ENCODE data around the gene XPA.
"Not testable (repeated sequence)": the region's sequence is repeated elsewhere in the genome, so short reads cannot be mapped to it uniquely, and the experiment has no call there.

Gene XPA

DNA sequence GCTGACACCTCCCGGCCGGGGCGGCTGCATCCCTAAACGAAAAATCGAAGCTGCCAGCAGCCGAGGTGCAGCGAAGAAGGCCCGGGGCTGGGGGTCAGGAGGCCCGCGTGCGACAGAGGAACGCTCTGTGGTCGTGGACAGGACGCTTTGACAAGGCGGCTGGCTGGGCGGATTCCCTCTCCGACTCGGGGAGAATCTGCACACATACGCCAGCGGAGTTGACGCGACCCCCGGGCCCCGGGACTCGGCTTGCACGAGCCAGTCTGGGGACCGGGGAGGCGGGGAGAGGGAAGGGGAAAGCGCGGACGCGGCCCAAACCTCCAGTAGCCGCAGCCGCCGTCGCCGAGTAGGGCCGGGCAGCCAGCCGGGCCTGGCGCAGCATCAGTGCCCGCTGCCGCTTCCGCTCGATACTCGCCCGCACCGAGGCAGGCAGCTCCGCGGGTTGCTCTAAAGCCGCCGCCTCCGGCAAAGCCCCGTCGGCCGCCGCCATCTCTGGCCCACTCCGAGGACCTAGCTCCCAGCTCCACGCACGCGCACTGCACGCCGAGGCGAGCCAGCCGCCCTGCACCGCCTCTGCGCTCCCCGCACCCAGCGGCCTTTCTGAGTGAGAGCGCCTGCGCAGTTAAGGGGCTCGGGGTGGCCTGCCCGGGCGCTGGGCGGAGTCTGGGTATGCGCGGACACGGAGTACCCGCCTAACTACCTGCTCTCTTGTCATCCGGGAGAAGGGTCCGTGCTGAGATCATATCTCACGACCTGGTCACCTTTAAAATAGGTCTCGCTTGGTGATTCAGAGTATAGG lies at the start of gene XPA:
XPA (minus strand) TSS at position 538 of the 799 bp plus-strand sequence; CDS start at position 490, 48 bp downstream.
- peak; percentile 98 for DNase-seq

DNA sequence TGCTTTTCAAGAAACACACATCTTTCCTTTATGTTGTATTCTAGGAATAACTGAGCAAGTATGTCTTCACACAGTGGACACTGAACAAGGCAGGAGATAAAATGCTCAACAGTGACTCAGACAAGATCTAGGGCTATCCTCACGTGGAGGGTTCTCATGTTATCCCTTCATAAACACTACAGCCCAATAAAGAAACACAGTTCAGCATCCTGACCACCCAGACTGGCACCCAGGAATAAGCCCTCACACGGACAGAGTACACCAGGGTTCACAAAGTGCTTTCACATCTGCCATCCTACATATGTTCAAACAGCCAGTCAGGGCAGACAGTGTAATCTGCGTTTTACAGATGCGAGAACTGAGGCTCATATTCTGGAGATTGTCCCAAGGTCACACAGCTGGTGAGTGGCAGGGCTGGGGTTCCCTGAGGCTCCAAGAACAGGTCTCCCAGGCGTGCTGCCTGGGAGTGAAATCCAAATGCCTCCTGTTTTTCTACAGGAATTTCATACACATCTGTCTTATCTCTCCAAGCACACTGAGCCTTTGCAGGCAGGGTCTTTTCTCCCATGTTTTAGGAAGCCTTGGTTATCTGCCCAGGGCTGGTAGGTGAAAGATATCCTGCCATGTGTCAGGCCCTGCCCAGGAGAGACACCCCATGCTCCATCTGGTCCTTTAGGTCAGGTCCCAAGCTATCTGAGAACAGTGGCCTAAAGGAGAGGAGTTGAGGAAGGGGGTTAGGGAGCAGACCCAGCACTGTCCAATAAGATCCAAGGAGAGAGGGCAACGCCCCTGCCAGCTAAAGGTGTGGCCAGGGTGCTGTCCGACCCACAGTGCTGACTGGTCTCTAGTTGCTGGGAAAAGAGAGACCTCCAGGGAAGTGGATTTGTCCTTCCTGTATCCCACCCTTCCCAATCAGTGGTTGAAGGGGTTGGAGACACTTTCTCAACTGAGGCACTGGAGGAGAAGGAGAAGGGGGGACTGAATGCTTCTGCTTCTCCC lies 47.9 kb upstream of the XPA start:
- DNase-seq = no peak

- not testable (repeated sequence) for DNase-seq
Measured at GRCh38 chr9:97744025-97744424, 46.9 kb upstream of the XPA start.

DNA sequence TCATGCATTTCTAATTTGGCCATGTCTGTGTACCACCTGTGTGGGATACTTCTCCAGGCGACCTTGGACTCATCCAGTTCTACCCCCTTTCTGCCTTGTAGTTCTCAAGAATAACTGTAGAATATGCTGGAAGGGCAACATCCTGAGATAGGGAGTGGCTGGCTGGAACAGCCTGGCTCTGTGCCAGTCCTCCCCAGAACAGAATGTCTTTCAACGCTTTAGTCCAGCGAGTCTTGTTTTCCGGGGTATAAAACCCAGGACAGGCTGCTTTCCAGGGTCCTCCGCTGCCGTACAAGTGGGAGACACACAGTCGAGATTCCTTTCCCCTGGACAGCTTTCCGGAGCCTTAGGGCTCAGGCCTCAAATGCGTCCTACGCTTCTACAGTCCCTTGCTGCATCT lies 45.4 kb upstream of the XPA start:
- no peak for DNase-seq

DNA sequence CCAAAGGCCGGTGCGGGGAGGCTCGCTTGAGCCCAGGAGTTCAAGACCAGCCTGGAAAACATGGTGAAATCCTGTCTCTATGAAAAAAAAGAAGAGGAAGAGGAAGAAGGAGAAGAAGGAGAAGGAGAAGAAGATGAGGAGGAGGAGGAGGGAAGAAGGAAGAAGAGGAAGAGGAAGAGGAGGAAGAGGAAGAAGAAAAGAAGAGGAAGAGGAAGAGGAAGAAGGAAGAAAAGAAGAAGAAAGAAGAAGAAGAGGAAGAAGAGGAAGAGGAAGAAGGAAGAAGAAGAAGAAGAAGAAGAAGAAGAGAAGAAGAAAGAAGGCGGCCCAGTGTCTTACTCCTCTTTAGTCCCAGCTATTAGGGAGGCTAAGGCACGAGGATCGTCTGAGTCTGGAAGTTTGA lies 44.8 kb upstream of the XPA start:
- no peak for DNase-seq

- DNase-seq = peak; percentile 18
Measured at GRCh38 chr9:97740848-97741821, 44.0 kb upstream of the XPA start.

- DNase-seq = no peak
Measured at GRCh38 chr9:97737429-97737828, 40.3 kb upstream of the XPA start.

GRCh38 chr9:97735070-97735600 lies 38.0 kb upstream of the XPA start:
- DNase-seq = no peak

DNA sequence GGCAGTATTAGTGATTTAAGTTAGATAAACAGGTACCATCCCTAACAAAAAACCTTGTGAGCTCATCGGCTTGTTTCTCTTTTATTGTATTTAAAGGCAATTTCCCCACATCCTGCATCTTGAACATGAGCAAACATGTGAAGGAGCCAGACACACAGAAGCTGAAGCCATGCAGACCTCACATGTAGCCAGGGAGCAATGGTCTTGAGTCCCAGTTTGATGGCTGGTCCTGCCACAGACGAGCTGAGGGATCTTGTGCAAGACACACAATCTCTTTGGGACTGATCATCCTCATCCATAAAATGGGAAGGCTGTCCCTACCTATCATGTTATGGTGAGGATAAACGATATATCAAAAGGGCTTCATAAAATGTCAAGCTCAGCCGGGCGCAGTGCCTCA lies 29.6 kb upstream of the XPA start:
- DNase-seq = no peak

DNA sequence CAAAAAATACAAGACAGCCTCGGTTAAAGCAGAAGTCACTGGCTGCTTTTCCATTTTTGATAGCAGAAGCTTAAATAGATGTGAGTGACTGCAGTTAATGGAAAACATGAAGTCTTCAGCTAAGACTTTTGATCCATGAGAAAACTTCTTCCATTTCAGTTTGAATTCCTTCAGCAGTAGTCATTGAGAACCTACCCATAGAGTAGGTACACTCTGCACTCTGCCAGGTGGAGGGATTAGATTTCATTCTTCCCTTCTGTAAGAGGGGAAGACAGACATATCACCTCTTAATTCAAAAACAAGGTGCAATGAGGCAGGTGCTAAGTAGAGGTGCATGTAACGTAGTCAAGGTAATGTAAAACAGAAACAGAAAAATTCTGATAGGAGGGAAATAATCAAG lies 26.7 kb upstream of the XPA start:
- DNase-seq = no peak

GRCh38 chr9:97722331-97722730 lies 25.2 kb upstream of the XPA start:
- no peak for DNase-seq

DNA sequence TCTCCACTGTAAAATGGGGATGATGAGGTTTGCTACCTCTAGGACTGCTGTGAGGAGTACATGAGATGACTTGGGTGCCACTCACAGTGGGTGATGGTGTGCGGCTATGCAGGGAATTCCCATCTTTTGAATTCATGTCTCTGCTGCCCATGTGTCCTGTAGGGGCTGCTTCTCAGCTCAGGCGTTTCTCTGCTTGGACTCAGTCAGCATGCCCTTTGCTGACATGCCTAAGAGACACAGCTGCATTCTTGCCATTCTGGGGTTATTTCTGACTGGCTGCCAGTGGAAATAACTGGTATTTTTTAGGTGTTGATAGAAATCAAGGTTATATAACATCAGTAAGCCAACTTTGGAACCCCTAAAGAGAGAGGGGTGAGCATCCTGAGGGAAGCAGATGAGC lies 24.3 kb upstream of the XPA start:
- DNase-seq = no peak

DNA sequence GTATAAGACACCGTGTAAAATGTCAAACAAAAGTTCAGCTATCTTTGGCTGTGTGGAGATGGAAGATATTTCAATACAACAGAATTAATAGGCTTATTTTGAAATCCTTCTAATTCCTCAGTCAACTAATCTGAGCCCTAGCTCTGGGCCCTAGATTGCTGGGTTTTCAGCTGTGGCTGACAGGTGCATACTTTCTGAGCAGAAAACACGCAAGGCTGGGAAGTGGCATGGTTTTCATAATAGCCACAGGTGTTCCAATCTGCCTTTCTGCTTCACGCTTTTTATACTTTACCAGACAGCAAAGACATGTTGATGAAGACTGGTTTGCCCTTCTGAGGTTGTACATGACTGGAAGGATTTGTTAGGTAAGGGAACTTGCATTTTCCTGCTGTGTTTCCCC lies 20.7 kb upstream of the XPA start:
- DNase-seq = no peak

GRCh38 chr9:97714435-97714834 lies 17.3 kb upstream of the XPA start:
- no peak for DNase-seq

DNA sequence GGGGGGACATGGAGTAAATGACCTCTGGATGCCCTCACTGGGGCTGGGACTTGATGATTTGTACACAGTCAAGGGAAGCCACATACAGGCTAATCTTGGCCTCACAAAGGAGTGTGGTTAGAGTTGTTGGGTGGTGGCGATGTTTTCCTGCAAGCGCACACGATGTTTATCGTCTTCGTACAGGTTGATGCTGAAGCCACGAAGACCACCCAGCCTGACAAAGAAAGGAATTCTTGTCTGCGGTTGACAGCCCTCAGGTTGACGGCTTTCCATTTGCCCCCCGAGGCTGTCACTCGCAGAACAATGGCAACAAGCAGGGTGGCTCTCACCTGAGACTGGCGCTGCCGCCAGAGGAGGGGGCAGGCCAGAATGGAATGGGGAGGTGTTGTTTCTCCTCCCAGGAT lies 14.1 kb upstream of the XPA start:
- no peak for DNase-seq

DNA sequence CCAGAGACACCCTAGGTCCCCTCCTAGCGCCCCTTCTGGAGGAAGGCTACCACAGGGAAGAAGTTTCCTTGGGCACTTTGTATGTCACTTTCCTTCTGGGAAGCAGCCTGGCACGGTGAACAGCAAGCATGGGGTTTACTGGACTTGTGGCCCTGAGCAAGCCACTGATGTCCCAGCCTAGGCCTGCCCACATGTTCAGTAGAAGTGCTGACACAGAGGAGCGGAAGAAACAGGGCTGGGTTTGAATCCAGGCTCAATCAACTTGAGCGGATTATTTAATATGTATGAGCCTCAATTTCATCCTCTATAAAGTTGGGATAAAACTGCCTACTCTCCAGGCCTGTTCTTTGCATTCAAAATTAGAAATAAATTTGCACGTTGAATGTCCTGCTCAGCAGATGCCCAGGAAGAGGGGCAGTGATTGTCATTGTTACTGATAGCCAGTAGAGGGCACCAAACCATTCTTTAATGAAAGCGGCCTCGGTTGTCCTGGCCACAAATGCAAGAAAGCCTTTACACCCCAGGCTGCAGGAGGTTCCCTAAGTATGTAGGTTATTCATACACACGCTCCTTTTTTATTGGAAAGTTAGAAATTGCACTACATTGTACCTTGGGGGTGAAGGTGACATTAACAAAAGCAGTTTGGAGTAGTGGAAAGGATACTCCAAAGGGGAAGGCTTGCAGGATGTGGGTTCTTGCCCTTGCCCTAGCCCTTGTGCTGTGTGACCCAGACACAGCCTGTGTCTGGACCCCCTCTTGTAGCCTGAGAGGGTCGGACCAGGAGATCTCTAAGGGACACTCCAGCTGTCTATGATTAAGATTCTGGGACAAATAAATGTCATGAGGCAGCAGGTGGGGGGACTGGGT lies 13.4 kb upstream of the XPA start:
- DNase-seq = peak; percentile 77

DNA sequence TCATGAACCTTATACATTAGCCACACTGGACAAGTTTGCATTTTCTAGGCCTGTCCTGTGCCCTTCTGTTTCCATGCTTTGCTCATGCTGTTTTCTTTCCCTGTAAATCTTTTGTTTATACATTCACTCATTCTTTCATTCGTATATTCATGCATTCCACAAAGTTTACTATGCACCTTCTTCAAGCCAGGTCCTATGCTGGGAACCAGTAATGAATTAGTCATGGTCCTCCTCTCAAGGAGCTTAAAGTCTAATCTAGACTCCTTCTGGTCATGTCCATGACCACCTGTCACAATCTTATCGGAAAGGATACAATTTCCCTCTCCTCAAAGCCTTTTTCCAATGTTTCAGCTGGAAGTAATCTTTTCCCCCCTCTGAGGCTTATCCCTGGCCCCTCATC lies 9.1 kb upstream of the XPA start:
- no peak for DNase-seq

DNA sequence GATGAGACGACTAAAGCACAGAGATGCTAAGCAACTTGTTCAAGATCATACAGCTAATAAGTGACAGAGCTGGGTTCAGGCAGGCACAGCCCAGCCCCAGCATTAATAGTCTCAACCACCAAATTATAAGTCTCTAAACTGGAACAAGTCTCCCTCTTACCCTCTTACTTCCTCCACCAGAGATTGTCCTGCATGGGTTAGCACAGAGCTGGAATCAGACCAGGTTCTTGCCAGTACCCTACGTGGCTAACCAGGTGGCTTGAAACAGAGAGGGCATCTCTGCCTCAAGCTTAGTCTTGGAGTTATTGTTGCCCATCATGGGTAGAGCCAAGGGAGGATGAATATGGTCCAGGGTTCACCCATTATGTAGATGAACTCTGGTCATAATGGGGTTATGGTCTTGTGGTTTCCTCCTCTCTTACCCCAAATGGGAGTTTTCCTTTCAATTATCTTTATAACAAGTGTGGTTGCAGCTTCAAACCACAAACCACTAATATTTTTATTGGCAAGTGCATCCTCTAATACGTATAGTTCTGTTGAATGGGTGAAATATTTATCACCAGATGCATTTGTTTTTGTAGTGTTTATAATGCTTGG lies 8.3 kb upstream of the XPA start:
- no peak for DNase-seq

- DNase-seq = no peak
Measured at GRCh38 chr9:97704851-97705250, 7.7 kb upstream of the XPA start.

DNA sequence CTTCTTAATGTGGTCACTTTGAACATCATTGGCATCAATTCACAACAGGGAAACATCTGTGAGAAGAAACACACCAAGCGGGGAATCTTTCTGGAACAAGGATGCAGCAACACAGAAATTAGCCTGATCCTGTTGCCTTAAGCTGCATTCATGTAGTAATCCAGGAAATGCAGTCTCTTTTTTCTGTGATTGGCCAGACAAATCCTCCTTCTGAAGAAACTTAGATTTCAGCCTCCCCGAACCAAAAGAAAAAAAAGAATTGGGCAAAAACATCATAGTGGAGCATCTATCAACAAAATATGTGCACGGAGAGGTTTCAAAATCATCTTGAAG lies 7.2 kb upstream of the XPA start:
- DNase-seq = no peak
